GM21515 (cell line): Measurements from ENCODE around the gene EGFR.
"Not testable (repeated sequence)": the region's sequence is repeated elsewhere in the genome, so short reads cannot be mapped to it uniquely, and the experiment has no call there.

Experiments
- ATAC-seq: cut with Tn5 transposase; IDR thresholded peaks from one replicate; pipeline ENCODE4 v1.9.1; 2021; ENCODE audit not compliant: unreplicated experiment

EGFR gene

DNA sequence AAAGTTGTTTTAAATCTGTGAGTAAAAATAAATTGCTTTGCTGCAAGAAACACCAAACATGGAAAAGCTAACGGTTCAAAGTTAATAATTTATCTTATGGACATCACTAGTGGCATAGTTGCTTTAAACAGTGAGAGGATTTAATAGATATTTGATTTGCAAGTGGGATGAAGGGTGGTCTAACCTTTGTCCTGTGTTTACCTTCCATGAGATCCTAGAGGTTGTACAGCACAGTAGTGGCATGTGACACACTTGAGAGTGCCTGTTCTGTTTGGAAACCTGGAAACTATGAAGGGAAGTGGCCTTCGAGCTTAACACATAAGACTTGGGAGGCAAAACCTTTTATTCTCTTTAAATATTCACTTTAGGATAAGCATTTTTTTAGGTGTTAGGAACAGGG lies 16.0 kb downstream of the EGFR start:
- no peak for ATAC-seq

DNA sequence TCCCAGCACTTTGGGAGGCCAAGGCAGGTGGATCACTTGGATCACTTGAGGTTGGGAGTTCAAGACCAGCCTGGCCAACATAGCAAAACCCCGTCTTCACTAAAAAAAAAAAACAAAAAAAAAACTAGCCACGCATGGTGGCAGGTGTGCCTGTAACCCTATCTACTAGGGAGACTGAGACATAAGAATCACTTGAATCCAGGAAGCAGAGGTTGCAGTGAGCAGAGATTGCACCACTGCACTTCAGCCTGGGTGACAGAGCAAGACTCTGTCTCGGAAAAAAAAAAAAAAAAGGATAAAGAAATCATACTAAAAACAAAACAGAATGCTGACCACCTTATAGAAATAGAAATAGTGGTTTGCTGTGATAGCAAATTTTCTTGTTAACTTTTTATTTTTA lies 16.6 kb downstream of the EGFR start:
- not testable (repeated sequence) for ATAC-seq

DNA sequence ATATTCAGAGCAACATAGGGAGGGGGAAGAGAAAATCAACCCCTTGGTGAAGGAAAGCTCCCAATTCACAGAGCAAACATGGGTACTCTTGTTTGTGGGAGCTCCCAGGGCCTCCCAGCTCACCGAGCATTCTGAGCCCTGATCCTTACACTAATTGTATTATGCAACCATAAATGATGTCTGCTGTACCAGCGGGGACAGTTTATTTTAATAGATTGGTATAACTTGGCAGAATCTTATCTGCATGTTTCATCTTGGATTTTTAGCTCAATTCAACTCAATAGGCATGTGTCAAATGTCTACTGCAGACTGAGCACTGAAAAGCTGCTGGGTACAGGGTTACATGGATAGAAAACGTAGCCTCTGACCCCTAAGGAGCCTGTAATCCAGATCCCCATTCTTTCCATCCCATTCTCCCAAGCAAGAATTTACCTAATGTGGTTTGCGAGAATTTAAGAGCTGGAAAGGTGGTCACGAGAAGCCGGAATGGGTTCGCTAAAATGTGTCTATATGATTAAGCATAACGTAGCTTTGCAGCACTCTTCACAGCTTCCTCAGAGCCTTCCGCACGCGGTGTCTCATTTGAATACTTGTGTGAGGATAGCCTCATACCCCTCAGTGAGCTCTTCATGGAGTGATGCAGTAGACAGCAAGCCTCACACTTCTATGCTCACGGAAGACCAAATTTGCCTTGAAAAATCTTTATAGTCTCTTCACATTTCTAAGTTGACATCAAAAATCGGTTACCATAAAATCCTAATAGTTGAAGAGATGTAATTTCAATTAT lies 18.3 kb downstream of the EGFR start:
- ATAC-seq, result no peak

- ATAC-seq, result no peak
Measured at GRCh38 chr7:55043691-55044370, 25.0 kb downstream of the EGFR start.

DNA sequence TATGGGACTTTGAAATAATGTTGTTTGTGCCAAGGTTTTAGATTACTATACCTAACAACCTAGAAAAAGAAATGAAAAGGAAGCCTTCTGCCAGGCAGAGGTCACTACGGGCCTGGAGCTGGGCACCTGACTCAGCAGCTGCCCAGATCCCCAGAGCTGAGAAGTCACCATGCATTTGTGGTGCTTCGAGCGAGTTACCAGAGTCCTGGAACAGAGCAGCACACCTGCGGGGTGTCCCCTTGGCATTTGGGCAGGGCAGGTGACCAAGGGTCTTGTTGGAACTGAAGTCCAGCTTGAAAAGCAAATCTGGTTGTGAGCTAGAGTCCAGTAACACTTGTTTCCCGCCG lies 25.5 kb downstream of the EGFR start:
- no peak for ATAC-seq

DNA sequence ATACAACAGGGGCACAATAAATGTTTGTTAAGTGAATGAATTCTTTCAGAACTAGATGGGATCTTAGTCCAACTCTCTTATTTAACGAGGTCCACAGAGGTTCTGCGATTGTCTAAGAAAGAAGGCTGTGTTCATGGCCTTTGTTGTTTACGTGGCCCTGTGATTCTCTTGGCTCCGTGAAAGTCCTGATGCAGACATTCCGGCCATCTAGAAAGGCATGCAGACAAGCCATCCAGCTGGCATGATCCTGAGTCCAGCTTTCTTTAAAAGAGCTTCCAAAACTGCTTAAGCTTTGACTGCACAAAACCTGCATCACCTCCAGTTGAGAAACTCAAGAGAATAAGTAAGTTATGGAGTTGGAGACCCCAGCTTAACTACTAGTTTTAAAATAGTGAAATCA lies 26.0 kb downstream of the EGFR start:
- ATAC-seq, result no peak

GRCh38 chr7:55046582-55047342 lies 27.9 kb downstream of the EGFR start:
- no peak for ATAC-seq

DNA sequence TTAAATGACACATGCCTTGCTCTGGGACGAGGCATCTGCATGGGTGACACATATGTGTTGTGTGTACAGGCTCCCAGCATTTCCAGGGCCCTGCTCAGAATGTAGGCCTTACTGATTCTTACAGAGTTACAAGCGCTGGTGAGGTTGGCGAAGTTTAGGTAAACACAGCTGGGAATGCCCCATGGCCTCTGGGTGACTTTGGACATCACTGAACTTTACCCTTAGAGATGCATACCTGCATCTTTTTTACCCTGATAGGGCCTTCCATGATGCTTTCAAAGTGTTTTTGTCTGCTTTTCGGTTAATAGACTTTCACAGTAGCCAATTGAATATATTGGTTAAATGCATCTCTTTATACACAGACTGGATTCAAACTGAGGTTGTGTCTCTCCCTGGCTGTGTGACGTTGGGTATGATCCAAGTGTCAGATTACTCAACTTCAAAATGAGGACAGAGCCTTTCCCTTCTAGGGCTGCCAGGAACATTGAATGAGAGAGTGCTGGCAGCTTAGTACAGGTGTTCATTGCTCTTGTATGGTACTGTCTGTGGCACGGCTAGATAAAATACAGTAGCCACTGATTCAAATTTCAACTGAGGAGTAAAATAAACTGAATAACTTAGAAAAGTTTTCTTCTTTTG lies 29.5 kb downstream of the EGFR start:
- ATAC-seq, result no peak

DNA sequence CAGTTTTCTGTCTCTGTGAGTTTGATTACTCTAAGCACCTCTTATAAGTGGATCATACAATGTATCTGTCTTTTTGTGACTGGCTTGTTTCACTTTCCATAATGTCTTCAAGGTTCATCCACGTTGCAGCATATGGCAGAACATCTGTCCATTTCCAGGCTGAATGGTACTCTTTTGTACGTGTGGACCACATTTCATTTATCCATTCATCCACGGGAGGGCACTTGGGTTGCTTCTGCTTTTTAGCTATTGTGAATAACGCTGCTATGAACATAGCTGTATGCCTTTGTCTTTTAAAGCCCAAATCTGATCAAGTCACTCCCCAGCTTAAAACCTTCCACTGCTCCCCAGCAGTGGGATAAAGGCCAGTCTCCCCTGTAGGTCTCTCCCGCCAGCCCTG lies 31.5 kb downstream of the EGFR start:
- ATAC-seq, result no peak

- ATAC-seq, result no peak
Measured at GRCh38 chr7:55052081-55052480, 33.3 kb downstream of the EGFR start.

DNA sequence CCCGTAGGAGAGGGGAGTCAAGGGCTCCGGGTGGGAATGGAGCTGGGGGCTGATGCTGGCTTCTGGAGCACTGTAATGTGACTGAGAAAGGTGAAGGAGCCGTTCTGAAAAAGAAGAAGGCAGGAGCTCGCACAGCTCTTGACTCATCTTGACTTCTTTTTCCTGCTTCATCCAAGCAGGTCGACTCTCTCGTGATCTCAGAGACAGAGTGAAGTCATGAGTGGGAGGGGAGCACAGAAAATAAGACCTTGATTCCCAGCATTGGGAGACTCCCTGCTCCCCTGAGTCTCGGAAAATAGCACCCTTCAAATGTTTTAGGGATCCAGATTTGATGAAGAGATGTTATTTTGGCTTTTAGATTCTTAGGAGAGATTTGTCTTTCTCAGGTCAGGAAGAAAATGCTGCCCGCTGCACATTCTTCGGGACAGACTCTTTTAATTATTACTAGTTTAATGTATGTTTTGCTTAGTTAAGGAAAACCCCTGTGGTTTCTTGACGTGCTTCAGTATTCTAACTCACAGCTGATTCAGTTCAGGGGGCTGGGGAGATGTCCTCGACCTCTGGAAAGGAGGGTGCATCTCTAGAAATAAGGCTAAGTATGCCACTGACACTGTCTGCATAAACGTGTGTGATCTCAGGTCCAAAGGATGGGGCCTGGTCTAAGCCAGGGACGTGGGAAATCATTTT lies 34.1 kb downstream of the EGFR start:
- ATAC-seq, result no peak

DNA sequence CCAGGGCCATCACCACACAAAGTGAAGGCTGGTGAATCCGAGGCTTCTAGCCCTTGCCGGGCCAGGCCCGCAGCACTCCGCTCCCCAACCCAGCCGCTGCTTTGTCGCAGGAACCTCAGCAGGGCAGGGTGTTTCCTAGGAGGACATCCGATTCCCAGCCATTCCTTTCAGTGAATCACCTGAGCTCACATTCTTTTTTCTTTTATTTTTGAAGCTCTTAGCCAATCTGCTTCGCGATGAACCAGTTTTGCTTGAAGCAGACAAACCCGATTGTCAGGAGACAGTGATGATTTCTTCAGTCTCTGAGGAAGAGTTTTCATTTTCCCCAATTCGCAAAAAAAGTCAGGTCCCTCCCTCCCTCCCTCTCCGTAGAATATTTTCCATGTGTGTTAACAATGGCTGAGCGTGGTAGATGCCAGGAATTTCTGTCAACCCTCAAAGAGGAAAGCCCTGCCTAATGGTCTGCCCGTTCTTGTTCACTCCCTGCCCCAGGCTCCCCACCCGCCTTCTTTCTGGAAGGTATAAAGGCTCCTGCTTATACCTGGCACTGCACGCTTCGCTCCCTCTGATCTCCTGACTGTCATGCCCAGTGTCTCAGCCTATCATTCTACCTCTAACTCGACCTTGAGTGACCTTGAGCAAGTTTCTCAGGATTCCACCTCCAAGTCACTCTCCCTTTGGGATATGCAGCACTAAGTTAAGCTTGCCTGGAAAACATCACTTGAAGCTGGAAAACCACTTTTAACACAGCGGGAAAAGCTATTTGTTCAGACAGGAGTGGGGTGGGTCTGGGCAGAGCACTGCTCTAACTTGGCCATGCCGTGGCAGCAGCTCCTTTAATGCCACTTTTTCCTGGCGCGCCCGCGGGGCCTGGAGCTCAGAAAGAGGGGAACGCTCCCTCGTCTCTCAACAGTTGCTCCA lies 35.1 kb downstream of the EGFR start:
- ATAC-seq, result no peak

DNA sequence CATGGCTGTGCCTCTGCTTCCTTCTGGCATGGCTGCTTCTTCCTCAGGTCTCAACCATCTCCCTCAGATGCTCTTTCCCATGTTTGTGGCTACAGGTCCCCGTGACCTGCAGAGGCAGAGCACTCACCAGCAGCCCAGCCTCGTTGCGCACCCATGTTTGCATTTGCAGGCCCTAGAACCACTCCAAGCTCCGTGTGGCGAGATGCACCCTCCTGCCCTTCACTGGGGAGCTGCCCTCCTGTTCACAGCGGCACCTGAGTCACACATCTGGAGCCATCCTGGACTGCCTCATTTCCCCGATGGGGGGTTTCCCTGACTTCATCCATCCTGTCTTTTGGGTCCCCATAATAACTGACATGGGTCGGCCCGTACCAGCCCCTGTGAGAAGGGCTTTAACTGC lies 35.9 kb downstream of the EGFR start:
- no peak for ATAC-seq

- ATAC-seq, result no peak
Measured at GRCh38 chr7:55055479-55055878, 36.7 kb downstream of the EGFR start.

GRCh38 chr7:55056068-55056467 lies 37.3 kb downstream of the EGFR start:
- ATAC-seq, result no peak

- ATAC-seq, result no peak
Measured at GRCh38 chr7:55056577-55057480, 38.0 kb downstream of the EGFR start.

DNA sequence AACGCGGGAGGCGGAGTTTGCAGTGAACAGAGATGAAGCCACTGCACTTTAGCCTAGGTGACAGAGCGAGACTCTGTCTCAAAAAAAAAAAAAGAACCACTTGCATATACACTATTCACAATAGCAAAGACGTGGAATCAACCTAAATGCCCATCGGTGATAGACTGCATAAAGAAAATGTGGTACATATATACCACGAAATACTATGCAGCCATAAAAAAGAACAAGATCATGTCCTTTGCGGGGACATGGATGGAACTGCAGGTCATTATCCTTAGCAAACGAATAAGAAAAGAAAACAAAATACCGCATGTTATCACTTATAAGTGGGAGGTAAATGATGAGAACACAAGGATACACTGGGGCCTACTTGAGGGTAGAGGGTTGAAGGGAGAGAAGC lies 39.5 kb downstream of the EGFR start:
- ATAC-seq, result no peak

GRCh38 chr7:55059021-55059420 lies 40.2 kb downstream of the EGFR start:
- no peak for ATAC-seq

- ATAC-seq, result no peak
Measured at GRCh38 chr7:55060085-55060484, 41.3 kb downstream of the EGFR start.
